Neural cell (in vitro differentiated cells): ENCODE data around the gene SH3GL1. TPM values are rescaled to one million over a fixed set of nuclear protein-coding genes. Genes with fewer than 3 reads are reported as not detected.

Source experiments
- H2AFZ ChIP-seq: fragments of 200-600, 300-800 bp; sonication (generic), shearing (Covaris generic); 2 replicates; pipeline ENCODE4 v1.6.0; 2014; ENCODE audit warnings: low read depth, mild to moderate bottlenecking, antibody characterized with exemption, low read length, moderate library complexity
- H3F3A ChIP-seq: fragments of 200-600 bp; shearing (Covaris generic); 2 replicates; pipeline ENCODE4 v1.6.1; 2016; ENCODE audit warnings: mild to moderate bottlenecking, moderate library complexity, mixed read lengths, antibody characterized with exemption, low read length; ENCODE audit not compliant: insufficient read depth, poor library complexity, severe bottlenecking
- H3K27ac ChIP-seq: fragments of 200-600, 300-800 bp; sonication (generic), shearing (Covaris generic); 2 replicates; pipeline ENCODE4 v1.5.1; 2014; ENCODE audit warnings: mild to moderate bottlenecking, low read length, moderate library complexity
- H3K27me3 ChIP-seq: fragments of 300-800, 200-600 bp; sonication (generic), shearing (Covaris generic); 2 replicates; pipeline ENCODE4 v1.6.0; 2014; ENCODE audit warnings: mild to moderate bottlenecking, low read depth, low read length, moderate library complexity; ENCODE audit not compliant: insufficient read depth
- H3K36me3 ChIP-seq: fragments of 300-800, 200-600 bp; sonication (generic), shearing (Covaris generic); 2 replicates; pipeline ENCODE4 v1.5.1; 2014; ENCODE audit warnings: mild to moderate bottlenecking, antibody characterized with exemption, low read length, moderate library complexity; ENCODE audit not compliant: insufficient read depth
- H3K4me2 ChIP-seq: fragments of 300-800, 200-600 bp; sonication (generic), shearing (Covaris generic); 2 replicates; pipeline ENCODE4 v1.6.0; 2014; ENCODE audit warnings: mild to moderate bottlenecking, low read length
- H3K4me3 ChIP-seq: fragments of 300-800, 200-600 bp; sonication (generic), shearing (Covaris generic); 2 replicates; pipeline ENCODE4 v1.5.1; 2014; ENCODE audit warnings: mild to moderate bottlenecking, low read length, moderate library complexity
- H3K79me2 ChIP-seq: fragments of 200-600 bp; shearing (Covaris generic); replicated peaks from 2 replicates; pipeline ENCODE4 v1.6.0; 2014; ENCODE audit warnings: mild to moderate bottlenecking, low read length, moderate library complexity; ENCODE audit not compliant: insufficient read depth
- H3K9ac ChIP-seq: fragments of 300-800, 200-600 bp; sonication (generic), shearing (Covaris generic); 2 replicates; pipeline ENCODE4 v1.6.1; 2016; ENCODE audit warnings: mild to moderate bottlenecking, low read length, mixed read lengths
- H3K9me2 ChIP-seq: fragments of 200-600 bp; shearing (Covaris generic); 2 replicates; pipeline ENCODE4 v1.6.1; 2016; ENCODE audit warnings: mild to moderate bottlenecking, low read length, mixed read lengths; ENCODE audit not compliant: insufficient read depth
- H3K9me3 ChIP-seq: fragments of 200-600, 300-800 bp; sonication (generic), shearing (Covaris generic); 2 replicates; pipeline ENCODE4 v1.6.1; 2016; ENCODE audit warnings: mild to moderate bottlenecking, mixed run types, low read length, moderate library complexity, mixed read lengths
- H4K20me1 ChIP-seq: fragments of 200-600 bp; shearing (Covaris generic); 2 replicates; pipeline ENCODE4 v1.6.1; 2016; ENCODE audit warnings: mild to moderate bottlenecking, mixed run types; ENCODE audit not compliant: insufficient read depth
- EP300 ChIP-seq: fragments of 450-650 bp; conservative IDR thresholded peaks from 2 replicates; pipeline ENCODE4 v1.6.1; 2014; ENCODE audit warnings: antibody characterized with exemption, mild to moderate bottlenecking, moderate library complexity; ENCODE audit not compliant: poor library complexity, severe bottlenecking
- EZH2 ChIP-seq: fragments of 200-600, 300-800 bp; shearing (Covaris generic), sonication (generic); IDR thresholded peaks from 2 replicates; pipeline ENCODE4 v1.6.1; 2014; ENCODE audit warnings: antibody characterized with exemption, low read length, borderline replicate concordance, mild to moderate bottlenecking; ENCODE audit not compliant: insufficient read depth, poor library complexity, severe bottlenecking
- MXI1 ChIP-seq: fragments of 450-650 bp; conservative IDR thresholded peaks from 2 replicates; pipeline ENCODE4 v1.6.1; 2014; ENCODE audit warnings: antibody characterized with exemption, mild to moderate bottlenecking; ENCODE audit not compliant: poor library complexity, severe bottlenecking
- POLR2AphosphoS5 ChIP-seq: IDR thresholded peaks from 2 replicates; pipeline ENCODE4 v1.6.1; 2012
- RAD21 ChIP-seq: fragments of 450-650 bp; conservative IDR thresholded peaks from 2 replicates; pipeline ENCODE4 v1.6.1; 2014; ENCODE audit warnings: antibody characterized with exemption, mild to moderate bottlenecking, moderate library complexity
- SMC3 ChIP-seq: fragments of 450-650 bp; conservative IDR thresholded peaks from 2 replicates; pipeline ENCODE4 v1.6.1; 2014; ENCODE audit warnings: antibody characterized with exemption, mild to moderate bottlenecking, moderate library complexity; ENCODE audit not compliant: poor library complexity
- TAF1 ChIP-seq: IDR thresholded peaks from 2 replicates; pipeline ENCODE4 v1.6.1; 2012; ENCODE audit warnings: low read depth
- polyA plus RNA-seq: library from polyadenylated mRNA; depleted of rRNA; stranded (reverse); fragments of >200 nt; gene quantifications from 2 replicates; pipeline ENCODE4 v1.2.3, GENCODE V29; 2014
- TF ChIP-seq, protein P1 (sequence below): fragments of 450-650 bp; IDR thresholded peaks from 2 replicates; pipeline ENCODE4 v1.5.1; 2014; ENCODE audit warnings: antibody characterized with exemption, mild to moderate bottlenecking, moderate library complexity; ENCODE audit not compliant: poor library complexity, severe bottlenecking
- TF ChIP-seq, protein P2 (sequence below): IDR thresholded peaks from 2 replicates; pipeline ENCODE4 v1.6.1; 2012; ENCODE audit warnings: borderline replicate concordance

SH3GL1 gene
- polyA plus RNA-seq, 1 donor from 2014 or later, result 25.2 TPM

DNA sequence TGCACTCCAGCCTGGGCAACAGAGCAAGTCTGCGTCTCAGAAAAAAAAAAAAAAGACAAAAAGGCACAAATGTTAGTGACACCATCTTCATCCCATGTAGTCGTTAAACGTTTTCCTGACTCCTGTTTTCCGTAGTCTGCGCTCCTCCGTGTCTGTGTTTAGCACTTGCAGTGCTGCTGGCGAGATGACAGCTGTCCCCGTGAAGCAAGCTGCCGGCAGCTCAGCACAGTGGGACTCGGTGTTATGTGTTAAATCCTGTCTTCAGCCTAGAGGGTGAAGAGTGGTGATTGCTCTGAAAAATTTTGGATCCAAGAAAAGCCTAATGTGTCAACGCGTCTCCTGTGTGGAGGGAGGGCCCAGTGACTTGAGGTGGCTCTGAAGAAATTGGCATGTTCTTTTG lies 38.9 kb upstream of the SH3GL1 start:
- H3K79me2 ChIP-seq, result no peaks in the 10 kb centered on the region
- H3K9me2 ChIP-seq, result no peaks in the 10 kb centered on the region
- H4K20me1 ChIP-seq, result no peaks in the 10 kb centered on the region
- no peaks in the 10 kb centered on the region for H3K9me3 ChIP-seq
- TF ChIP-seq EP300, result no peak
- no peak for TF ChIP-seq POLR2AphosphoS5
- no peak for TF ChIP-seq RAD21
- no peak for TF ChIP-seq MXI1
- TF ChIP-seq TAF1, result no peak
- TF ChIP-seq, protein P1, sequence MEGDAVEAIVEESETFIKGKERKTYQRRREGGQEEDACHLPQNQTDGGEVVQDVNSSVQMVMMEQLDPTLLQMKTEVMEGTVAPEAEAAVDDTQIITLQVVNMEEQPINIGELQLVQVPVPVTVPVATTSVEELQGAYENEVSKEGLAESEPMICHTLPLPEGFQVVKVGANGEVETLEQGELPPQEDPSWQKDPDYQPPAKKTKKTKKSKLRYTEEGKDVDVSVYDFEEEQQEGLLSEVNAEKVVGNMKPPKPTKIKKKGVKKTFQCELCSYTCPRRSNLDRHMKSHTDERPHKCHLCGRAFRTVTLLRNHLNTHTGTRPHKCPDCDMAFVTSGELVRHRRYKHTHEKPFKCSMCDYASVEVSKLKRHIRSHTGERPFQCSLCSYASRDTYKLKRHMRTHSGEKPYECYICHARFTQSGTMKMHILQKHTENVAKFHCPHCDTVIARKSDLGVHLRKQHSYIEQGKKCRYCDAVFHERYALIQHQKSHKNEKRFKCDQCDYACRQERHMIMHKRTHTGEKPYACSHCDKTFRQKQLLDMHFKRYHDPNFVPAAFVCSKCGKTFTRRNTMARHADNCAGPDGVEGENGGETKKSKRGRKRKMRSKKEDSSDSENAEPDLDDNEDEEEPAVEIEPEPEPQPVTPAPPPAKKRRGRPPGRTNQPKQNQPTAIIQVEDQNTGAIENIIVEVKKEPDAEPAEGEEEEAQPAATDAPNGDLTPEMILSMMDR, result no peak
- TF ChIP-seq EZH2, result no peak
- TF ChIP-seq, protein P2, sequence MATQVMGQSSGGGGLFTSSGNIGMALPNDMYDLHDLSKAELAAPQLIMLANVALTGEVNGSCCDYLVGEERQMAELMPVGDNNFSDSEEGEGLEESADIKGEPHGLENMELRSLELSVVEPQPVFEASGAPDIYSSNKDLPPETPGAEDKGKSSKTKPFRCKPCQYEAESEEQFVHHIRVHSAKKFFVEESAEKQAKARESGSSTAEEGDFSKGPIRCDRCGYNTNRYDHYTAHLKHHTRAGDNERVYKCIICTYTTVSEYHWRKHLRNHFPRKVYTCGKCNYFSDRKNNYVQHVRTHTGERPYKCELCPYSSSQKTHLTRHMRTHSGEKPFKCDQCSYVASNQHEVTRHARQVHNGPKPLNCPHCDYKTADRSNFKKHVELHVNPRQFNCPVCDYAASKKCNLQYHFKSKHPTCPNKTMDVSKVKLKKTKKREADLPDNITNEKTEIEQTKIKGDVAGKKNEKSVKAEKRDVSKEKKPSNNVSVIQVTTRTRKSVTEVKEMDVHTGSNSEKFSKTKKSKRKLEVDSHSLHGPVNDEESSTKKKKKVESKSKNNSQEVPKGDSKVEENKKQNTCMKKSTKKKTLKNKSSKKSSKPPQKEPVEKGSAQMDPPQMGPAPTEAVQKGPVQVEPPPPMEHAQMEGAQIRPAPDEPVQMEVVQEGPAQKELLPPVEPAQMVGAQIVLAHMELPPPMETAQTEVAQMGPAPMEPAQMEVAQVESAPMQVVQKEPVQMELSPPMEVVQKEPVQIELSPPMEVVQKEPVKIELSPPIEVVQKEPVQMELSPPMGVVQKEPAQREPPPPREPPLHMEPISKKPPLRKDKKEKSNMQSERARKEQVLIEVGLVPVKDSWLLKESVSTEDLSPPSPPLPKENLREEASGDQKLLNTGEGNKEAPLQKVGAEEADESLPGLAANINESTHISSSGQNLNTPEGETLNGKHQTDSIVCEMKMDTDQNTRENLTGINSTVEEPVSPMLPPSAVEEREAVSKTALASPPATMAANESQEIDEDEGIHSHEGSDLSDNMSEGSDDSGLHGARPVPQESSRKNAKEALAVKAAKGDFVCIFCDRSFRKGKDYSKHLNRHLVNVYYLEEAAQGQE, result no peak
- no peak for TF ChIP-seq SMC3
- no peak overlapping the region for H3K4me2 ChIP-seq
- no peak overlapping the region for H3K4me3 ChIP-seq
- no peaks in the 10 kb centered on the region for H3F3A ChIP-seq
- H3K36me3 ChIP-seq, result no peaks in the 10 kb centered on the region
- no peak overlapping the region for H2AFZ ChIP-seq
- no peak overlapping the region for H3K9ac ChIP-seq
- H3K27ac ChIP-seq, result no peak overlapping the region
- no peaks in the 10 kb centered on the region for H3K27me3 ChIP-seq

DNA sequence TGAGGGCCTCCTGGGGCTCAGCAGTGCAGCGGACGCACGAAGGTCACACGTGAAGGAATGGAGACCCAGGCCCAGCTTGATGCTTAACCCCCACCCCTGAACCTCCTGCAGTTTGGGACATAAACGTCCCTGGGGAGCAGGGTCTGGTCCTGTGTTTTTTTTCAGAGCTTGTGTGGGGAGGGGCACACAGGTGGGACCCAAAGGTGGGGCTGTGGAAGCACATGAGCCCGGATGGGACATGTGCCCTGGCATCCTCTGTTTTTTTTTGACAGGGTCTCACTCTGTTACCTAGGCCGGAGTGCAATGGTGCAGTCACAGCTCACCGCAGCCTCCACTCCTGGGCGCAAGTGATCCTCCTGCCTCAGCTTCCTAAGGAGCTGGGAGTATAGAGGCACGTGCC lies 36.8 kb upstream of the SH3GL1 start:
- Histone ChIP-seq H4K20me1 (no peaks in the 10 kb centered on the region), H3F3A (no peaks in the 10 kb centered on the region), H3K9me2 (no peaks in the 10 kb centered on the region), H3K4me2 (no peak overlapping the region), H3K27me3 (no peaks in the 10 kb centered on the region), H2AFZ (no peak overlapping the region), H3K27ac (no peak overlapping the region), H3K79me2 (no peaks in the 10 kb centered on the region), H3K9me3 (no peaks in the 10 kb centered on the region), H3K36me3 (no peaks in the 10 kb centered on the region), H3K9ac (no peak overlapping the region), H3K4me3 (no peak overlapping the region)
- TF ChIP-seq TAF1 (no peak), SMC3 (no peak), EP300 (no peak), RAD21 (no peak), MXI1 (no peak), EZH2 (no peak), POLR2AphosphoS5 (no peak)
- TF ChIP-seq, protein P2, result no peak
- TF ChIP-seq, protein P1, result no peak
